Subcutaneous abdominal adipose tissue (tissue), 5 donors: ENCODE measurements around the gene CDT1.
"Not testable (repeated sequence)": the region's sequence is repeated elsewhere in the genome, so short reads cannot be mapped to it uniquely, and the experiment has no call there.

Experiments
- H3K27ac ChIP-seq: one replicate; pipeline ENCODE4 v1.7.0; 2013; ENCODE audit warnings: low read depth, mild to moderate bottlenecking, inconsistent platforms, low read length, moderate library complexity
- H3K27me3 ChIP-seq, 5 donors: one replicate each; pipeline ENCODE4 v1.7.0; 2013; ENCODE audit warnings: low read length in 5 of 5, inconsistent platforms in 1 of 5; ENCODE audit not compliant: control insufficient read depth in 5 of 5, insufficient read depth in 4 of 5
- H3K36me3 ChIP-seq, 5 donors: one replicate each; pipeline ENCODE4 v1.7.0; 2013; ENCODE audit warnings: low read length in 5 of 5; ENCODE audit not compliant: control insufficient read depth in 5 of 5, insufficient read depth in 5 of 5
- H3K4me1 ChIP-seq, 5 donors: one replicate each; pipeline ENCODE4 v1.7.0; 2013; ENCODE audit warnings: low read length in 5 of 5, mild to moderate bottlenecking in 3 of 5, moderate library complexity in 1 of 5; ENCODE audit not compliant: control insufficient read depth in 5 of 5, insufficient read depth in 5 of 5
- H3K4me3 ChIP-seq, 5 donors: one replicate each; pipeline ENCODE4 v1.7.0; 2013; ENCODE audit warnings: low read length in 5 of 5, low read depth in 1 of 5
- H3K9ac ChIP-seq, 5 donors: one replicate each; pipeline ENCODE4 v1.7.0; 2013; ENCODE audit warnings: low read length in 5 of 5, mild to moderate bottlenecking in 4 of 5, moderate library complexity in 3 of 5
- H3K9me3 ChIP-seq, 5 donors: one replicate each; pipeline ENCODE4 v1.7.0; 2013; ENCODE audit warnings: low read length in 5 of 5; ENCODE audit not compliant: control insufficient read depth in 5 of 5
- donor health status: healthy.
- donor health status: healthy.
- donor health status: healthy.
- donor health status: healthy.
- donor health status: healthy.

CDT1 gene

GRCh38 chr16:88816736-88817535 lies 13.3 kb downstream of the CDT1 start:
- Histone ChIP-seq H3K36me3 (peaks cover 0 to 19% (median 9%) of the 10 kb centered on the region in 5 donors), H3K27me3 (no peaks in the 10 kb centered on the region), H3K4me3 (no peak overlapping the region), H3K4me1 (peaks cover 0 to 13% (median 11%) of the 10 kb centered on the region in 5 donors), H3K9ac (no peak overlapping the region), H3K9me3 (no peaks in the 10 kb centered on the region), H3K27ac (no peak overlapping the region)

- Histone ChIP-seq H3K4me3 (no peak overlapping the region), H3K36me3 (peaks cover 0 to 29% (median 18%) of the 10 kb centered on the region in 5 donors)
Observed at GRCh38 chr16:88817785-88818574, 14.4 kb downstream of the CDT1 start.

GRCh38 chr16:88818575-88818874 lies 14.9 kb downstream of the CDT1 start:
- no peak overlapping the region for H3K27ac ChIP-seq
- H3K4me3 ChIP-seq = no peak overlapping the region

More at GRCh38 chr16:88817785-88818574, 14.4 kb downstream of the CDT1 start:
- peaks cover 0 to 3% (median 2%) of the 10 kb centered on the region in 5 donors for H3K4me1 ChIP-seq
- H3K27ac ChIP-seq = no peak overlapping the region
- no peaks in the 10 kb centered on the region for H3K9me3 ChIP-seq
- H3K27me3 ChIP-seq = no peaks in the 10 kb centered on the region
- H3K9ac ChIP-seq = no peak overlapping the region

GRCh38 chr16:88819126-88819525 lies 15.5 kb downstream of the CDT1 start:
- no peak overlapping the region for H3K27ac ChIP-seq
- H3K36me3 ChIP-seq = peaks cover 0 to 36% (median 19%) of the 10 kb centered on the region in 5 donors
- H3K4me3 ChIP-seq = no peak overlapping the region
- no peak overlapping the region for H3K9ac ChIP-seq
- peaks cover 0 to 2% (median 0%) of the 10 kb centered on the region in 5 donors for H3K4me1 ChIP-seq
- H3K9me3 ChIP-seq = no peaks in the 10 kb centered on the region
- no peaks in the 10 kb centered on the region for H3K27me3 ChIP-seq

More at GRCh38 chr16:88818575-88818874, 14.9 kb downstream of the CDT1 start:
- H3K9me3 ChIP-seq = no peaks in the 10 kb centered on the region
- H3K4me1 ChIP-seq = peaks cover 0 to 2% (median 0%) of the 10 kb centered on the region in 5 donors
- no peak overlapping the region for H3K9ac ChIP-seq
- H3K27me3 ChIP-seq = no peaks in the 10 kb centered on the region
- H3K36me3 ChIP-seq = peaks cover 0 to 31% (median 19%) of the 10 kb centered on the region in 5 donors

- peaks cover 0 to 2% (median 0%) of the 10 kb centered on the region in 5 donors for H3K4me1 ChIP-seq
- H3K27me3 ChIP-seq = no peaks in the 10 kb centered on the region
- no peak overlapping the region for H3K9ac ChIP-seq
- H3K9me3 ChIP-seq = no peaks in the 10 kb centered on the region
- H3K36me3 ChIP-seq = peaks cover 0 to 41% (median 27%) of the 10 kb centered on the region in 5 donors
- H3K27ac ChIP-seq = no peak overlapping the region
- no peak overlapping the region for H3K4me3 ChIP-seq
Observed at GRCh38 chr16:88820385-88821025, 16.9 kb downstream of the CDT1 start.

- H3K27ac ChIP-seq = no peak overlapping the region
- H3K4me1 ChIP-seq = peaks cover 0 to 2% (median 0%) of the 10 kb centered on the region in 5 donors
- no peaks in the 10 kb centered on the region for H3K27me3 ChIP-seq
Observed at GRCh38 chr16:88821168-88821850, 17.7 kb downstream of the CDT1 start.

GRCh38 chr16:88822281-88823040 lies 18.9 kb downstream of the CDT1 start:
- peaks cover 0 to 2% (median 0%) of the 10 kb centered on the region in 5 donors for H3K4me1 ChIP-seq
- no peak overlapping the region for H3K4me3 ChIP-seq
- no peak overlapping the region for H3K9ac ChIP-seq
- H3K27me3 ChIP-seq = no peaks in the 10 kb centered on the region
- peaks cover 0 to 56% (median 31%) of the 10 kb centered on the region in 5 donors for H3K36me3 ChIP-seq
- no peaks in the 10 kb centered on the region for H3K9me3 ChIP-seq
- H3K27ac ChIP-seq = no peak overlapping the region

More at GRCh38 chr16:88821168-88821850, 17.7 kb downstream of the CDT1 start:
- Histone ChIP-seq H3K36me3 (peaks cover 0 to 46% (median 31%) of the 10 kb centered on the region in 5 donors), H3K4me3 (no peak overlapping the region), H3K9ac (no peak overlapping the region), H3K9me3 (no peaks in the 10 kb centered on the region)

- not testable (repeated sequence) for H3K27me3 ChIP-seq, H3K9ac ChIP-seq, H3K4me1 ChIP-seq, H3K4me3 ChIP-seq, H3K9me3 ChIP-seq, H3K27ac ChIP-seq
- peaks cover 0 to 65% (median 39%) of the 10 kb centered on the region in 5 donors for H3K36me3 ChIP-seq
Observed at GRCh38 chr16:88823646-88824045, 20.1 kb downstream of the CDT1 start.
